Keratinocyte (primary cell): ENCODE results near the gene RGL1.

Experiments used
- EZH2 ChIP-seq: IDR thresholded peaks from one replicate; pipeline ENCODE4 v1.6.1; 2012; ENCODE audit warnings: inconsistent platforms, mild to moderate bottlenecking, low read length, moderate library complexity
- TF ChIP-seq, protein P1 (sequence below), 3 experiments: IDR thresholded peaks in 1 of 3; conservative IDR thresholded peaks in 1 of 3; optimal IDR thresholded peaks in 1 of 3; 2 replicates in 2 of 3; 3 replicates in 1 of 3; pipeline versions ENCODE3 to v1.5.1; 2011; ENCODE audit warnings: low read length in 3 of 3, mild to moderate bottlenecking in 3 of 3, moderate library complexity in 2 of 3, control low read depth in 1 of 3, inconsistent platforms in 1 of 3; ENCODE audit not compliant: insufficient read depth in 2 of 3; ENCODE audit errors: extremely low read depth in 1 of 3

DNA sequence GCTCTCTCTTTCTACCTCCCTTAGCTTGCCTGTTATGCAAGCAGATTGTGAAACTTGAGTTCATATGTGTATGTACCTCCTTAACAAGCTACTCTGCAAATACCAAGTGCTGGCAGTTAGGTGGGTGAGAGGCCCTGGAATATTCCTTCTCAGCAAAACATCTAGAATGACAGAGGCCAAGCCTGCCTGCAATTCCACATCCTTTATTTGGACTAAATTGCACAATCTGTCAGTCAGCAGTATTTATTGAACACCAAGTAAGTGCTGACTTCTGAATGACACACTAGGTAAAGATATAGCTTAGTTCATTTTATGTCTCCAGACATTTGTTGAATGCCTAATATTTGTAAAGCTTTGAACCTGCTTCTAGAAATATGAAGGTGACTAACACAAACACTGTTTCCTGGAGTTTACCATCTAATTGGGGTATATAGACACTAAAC lies 87.5 kb downstream of the RGL1 start:
- TF ChIP-seq, protein P1, sequence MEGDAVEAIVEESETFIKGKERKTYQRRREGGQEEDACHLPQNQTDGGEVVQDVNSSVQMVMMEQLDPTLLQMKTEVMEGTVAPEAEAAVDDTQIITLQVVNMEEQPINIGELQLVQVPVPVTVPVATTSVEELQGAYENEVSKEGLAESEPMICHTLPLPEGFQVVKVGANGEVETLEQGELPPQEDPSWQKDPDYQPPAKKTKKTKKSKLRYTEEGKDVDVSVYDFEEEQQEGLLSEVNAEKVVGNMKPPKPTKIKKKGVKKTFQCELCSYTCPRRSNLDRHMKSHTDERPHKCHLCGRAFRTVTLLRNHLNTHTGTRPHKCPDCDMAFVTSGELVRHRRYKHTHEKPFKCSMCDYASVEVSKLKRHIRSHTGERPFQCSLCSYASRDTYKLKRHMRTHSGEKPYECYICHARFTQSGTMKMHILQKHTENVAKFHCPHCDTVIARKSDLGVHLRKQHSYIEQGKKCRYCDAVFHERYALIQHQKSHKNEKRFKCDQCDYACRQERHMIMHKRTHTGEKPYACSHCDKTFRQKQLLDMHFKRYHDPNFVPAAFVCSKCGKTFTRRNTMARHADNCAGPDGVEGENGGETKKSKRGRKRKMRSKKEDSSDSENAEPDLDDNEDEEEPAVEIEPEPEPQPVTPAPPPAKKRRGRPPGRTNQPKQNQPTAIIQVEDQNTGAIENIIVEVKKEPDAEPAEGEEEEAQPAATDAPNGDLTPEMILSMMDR (optimal IDR thresholded peaks at IDR 0.05 in 1 of 3, IDR thresholded peaks at IDR 0.05 in 1 of 3, conservative IDR thresholded peaks at IDR 0.05 in 1 of 3; ENCODE audit: extremely low read depth in 1 of 3, insufficient read depth in 2 of 3, low read length in 3 of 3): no peak
- no peak for TF ChIP-seq EZH2
